Stimulated activated CD4-positive, alpha-beta T cell treated with anti-CD3 and anti-CD28 coated beads, Interleukin-1b, Interleukin-23, amount 100 ng/mL, for 4 hours (primary cell): ENCODE data around the gene TTC19.

ENCODE experiments used
- DNase-seq, 2 donors: peaks; one replicate each; pipeline ENCODE4 v3.0.0-alpha.2; 2020; ENCODE audit warnings: low read depth in 2 of 2

TTC19 gene, protein sequence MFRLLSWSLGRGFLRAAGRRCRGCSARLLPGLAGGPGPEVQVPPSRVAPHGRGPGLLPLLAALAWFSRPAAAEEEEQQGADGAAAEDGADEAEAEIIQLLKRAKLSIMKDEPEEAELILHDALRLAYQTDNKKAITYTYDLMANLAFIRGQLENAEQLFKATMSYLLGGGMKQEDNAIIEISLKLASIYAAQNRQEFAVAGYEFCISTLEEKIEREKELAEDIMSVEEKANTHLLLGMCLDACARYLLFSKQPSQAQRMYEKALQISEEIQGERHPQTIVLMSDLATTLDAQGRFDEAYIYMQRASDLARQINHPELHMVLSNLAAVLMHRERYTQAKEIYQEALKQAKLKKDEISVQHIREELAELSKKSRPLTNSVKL

DNA sequence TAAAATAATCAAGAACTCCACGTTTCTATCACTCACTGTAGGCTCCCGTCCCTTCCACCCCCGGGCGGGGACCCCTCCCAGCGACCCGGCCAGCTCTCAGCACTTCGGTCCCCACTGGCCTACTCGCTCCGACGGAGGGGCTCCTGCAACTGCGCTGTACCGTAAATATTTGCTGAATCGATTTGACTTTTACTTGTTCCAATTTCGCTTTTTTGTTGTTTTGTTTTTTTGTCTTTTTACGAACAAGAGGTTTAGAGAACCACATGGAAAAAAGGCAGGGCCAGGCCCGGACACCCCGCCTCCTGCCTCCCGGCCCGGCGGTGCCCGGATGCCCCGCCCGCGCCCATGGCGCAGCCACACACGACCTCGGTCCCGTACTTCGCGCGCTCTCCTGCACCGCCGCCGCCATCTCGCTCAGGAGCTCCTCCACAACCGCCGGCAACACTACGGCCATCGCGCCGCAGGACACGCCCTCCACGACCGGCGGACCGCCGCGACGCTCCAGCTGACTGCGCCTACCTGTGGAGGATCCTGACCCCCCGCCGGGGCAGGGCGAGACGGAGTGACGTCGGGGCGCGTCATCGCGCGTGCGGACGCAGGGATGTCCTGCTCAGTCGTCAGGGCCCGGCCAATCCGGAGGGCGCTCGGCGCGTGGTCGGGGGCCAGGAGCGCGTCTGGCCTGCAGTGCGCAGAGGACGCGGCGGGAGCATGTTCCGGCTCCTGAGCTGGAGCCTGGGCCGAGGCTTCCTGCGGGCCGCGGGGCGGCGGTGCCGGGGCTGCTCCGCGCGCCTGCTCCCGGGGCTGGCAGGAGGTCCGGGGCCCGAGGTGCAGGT is at the start of gene TTC19, which contains the start of gene ZSWIM7:
TSS of gene TTC19 (plus strand) at position 684 of the 833 bp plus-strand sequence. CDS start at position 709, 25 bp downstream.
TSS of gene ZSWIM7 (minus strand) at position 564 of the 833 bp plus-strand sequence. CDS start at position 454, 110 bp downstream.
- peak; percentile 76 to 92 for DNase-seq

DNA sequence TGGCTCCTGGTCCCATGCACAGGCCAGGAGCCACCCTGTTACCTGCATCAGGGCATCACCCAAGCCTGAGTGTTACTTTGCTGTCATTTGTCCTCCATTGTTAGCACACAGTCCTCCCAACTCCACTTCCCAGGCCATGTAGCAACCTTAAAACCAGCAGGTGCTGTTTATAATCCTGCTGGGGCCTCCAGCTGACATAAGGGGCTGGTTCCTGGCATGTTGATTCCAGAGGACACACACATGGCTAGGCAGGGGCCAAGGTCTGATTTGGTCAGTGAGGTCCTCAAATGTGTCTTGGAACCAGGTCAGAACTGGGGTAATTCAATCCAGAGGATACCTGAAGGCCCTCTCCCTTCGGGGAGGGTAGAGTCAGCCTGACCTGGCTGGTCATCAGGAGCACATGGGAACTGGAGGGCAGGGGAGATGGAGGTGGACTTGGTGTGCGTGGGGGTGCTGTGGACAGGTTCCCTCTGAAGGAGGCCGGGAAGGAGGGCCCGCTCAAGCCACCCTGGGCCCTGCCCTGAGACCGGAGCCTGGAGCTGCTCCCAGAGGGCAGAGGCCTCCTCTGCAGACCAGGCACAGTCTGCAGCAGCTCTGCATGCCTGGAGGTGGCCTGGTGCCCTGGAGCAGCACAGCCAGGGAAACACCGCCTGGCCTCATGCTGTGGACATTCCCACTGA is 48.1 kb upstream of the TTC19 start:
- DNase-seq = no peak

DNA sequence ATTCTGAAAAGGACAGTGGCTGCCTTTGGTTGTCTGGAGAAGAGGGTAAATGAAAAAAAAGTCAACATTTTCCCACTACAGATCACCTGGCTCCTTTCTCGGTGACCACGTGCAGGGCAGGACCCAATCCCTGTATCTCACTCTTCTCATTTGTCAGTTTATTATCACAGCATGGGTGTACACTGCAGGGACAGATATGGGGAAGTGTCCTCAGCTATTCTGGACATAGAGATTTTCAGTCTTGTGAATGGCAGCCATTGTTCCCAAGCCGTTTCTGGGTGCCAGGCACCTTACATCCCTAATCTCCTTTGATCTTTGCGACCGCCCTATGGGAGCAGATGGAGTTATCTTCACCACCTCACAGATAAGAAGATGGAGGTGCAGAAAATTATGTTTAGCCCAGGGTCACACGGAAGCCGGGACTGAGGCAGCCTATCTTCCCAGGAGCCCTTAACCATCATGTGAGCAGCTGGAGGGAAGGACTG is 47.5 kb upstream of the TTC19 start:
- no peak for DNase-seq

DNA sequence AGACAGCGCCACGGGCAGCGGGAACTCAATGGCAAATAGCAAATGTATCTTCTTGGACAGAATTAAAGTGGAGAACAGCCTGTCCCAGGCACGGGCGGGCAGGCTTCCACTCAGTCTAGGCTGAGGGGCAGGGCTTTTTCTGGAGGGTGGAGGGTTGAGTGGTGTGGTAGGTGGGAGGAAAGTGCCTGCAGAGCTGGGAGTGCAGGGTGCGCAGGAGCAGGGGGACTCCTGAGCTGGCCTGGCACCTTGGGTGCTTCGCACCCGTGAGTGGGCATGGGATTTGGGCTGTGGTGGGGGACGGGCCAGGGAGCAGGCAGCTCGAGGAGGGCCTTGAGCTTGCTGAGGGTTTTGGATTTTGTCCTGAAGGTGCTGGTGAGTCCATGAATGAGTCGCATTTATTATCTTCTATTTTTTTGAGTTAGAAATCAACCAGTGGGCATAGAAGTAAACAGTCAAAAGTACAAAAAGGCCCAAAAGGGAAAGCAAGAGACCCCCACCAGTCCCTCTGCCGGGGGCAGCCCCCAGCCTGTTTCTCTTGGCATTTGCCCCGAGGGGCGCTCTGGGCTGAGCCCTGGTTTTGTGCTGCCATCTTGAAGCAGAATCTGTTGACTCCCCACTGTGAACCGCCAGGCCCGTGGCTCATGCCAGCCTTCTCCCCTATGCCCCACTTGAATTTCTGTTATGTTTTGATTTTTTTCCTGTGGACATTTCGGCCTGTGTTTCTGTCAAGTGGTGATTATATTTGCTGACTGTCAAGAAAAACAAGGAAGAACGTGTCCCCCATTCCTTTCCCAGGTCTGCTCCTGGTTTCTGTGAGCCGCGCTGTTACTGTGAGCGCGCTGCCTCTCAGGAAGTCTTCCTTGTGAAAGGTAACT is 46.5 kb upstream of the TTC19 start:
- no peak for DNase-seq

DNA sequence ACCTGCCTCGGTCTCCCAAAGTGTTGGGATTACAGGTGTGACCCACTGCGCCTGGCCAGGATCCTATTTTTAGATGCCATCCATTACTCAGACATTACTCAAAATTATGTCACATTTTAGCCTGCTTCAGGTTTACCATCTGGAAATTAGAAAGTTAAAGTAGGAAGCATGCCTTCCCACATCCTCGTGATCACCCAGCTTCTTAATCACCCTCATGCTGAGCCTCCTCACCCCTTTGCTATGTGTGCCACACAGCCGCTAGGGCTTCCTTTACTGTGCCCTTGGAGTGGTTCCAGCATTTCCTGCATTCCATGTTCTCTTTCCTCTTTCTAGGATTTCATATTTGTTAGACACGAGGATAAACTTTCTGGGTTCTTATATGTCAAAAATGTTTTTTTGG is 45.4 kb upstream of the TTC19 start:
- no peak for DNase-seq

DNA sequence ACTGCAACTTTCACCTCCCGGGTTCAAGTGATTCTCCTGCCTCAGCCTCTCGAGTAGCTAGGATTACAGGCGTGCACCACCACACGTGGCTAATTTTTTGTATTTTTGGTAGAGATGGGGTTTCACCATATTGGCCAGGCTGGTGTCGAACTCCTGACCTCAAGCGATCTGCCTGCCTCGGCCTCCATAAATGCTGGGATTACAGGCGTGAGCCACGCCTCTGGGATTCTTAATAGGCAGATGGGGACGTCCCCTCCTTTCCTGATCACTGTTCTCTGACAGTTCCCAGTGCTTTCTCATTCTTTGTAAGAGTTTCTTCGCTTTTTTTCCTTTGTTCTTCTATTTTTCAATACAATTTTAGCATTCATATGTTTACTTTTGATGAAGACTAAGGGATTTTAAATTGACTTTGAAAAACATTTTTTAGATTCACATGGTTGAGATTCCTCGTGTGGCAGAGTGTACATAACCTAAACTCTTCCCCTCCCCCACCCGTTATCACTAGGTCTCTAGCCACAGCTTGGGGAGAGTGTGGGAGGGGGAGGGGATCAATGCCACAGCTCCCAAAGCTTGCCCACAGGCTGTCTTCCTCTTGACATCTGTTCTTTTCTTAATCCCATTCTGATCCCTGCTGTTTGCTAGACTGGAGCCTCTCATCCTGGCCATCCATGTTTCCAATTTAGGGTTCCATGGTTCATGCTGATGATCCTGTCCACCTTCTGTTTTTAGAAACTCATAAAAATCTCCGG is 43.7 kb upstream of the TTC19 start:
- DNase-seq = no peak

DNA sequence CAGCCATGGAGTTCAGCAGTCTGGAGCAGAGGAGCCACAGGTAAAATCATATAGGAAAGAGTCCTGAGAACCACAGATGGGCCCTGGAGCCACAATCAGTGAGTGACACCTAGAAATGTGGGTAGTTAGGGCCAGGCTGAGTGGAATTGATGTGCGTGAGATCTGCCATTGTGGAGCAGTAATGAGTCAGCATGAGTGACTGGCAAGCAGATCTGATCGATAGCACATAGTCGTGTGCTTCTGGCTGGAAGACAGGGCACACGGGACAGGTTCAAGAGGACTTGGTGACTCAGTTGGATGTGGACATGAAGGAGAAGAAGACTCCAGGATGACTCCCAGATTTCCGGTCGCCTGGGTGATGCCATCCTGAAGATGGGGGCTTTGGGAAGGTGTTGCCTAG is 42.4 kb upstream of the TTC19 start:
- DNase-seq = no peak

DNA sequence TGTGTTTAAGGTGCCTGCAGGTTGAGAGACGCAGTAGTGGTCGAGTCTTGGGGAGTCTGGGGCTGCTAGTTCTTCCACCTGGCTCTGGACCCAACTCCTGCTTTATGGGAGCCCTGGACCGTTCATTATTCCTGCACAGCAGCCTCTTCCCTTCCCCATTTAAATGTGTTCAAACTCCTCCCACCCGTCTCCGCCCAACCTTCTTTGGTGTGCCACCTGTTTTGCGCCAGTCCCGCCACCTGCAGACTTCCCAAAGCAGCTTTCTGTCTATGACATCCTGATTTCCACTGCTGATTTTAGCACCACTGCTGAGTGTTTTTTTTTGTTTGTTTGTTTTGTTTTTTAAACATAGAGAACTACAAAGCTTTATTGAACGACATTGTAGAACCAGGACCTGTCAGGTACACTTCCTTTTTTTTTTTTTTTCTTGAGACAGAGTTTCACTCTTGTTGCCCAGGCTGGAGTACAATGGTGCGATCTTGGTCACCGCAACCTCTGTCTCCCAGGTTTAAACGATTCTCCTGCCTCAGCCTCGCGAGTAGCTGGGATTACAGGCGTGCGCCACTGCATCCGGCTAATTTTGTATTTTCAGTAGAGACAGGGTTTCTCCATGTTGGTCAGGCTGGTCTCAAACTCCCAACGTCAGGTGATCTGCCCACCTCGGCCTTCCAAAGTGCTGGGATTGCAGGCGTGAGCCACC is 41.9 kb upstream of the TTC19 start:
- DNase-seq = no peak

DNA sequence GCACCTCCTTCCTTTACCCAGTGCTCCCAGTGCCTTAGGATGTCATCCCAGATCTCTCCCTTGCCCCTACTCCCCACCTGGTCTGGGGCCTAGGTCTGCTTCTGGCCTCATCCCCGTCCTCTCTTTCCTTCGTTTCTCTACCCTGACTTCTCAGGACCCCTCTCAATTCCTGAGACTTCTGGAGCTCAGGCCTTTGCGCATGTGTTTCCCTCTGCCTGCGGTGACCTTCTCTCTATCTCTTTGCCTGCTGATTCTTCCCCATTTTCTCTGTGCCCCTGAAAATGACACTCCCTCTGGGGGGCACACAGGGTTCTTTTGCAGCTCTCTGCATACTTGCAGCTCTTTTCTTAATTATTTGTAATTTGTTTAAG is 41.2 kb upstream of the TTC19 start:
- no peak for DNase-seq

DNA sequence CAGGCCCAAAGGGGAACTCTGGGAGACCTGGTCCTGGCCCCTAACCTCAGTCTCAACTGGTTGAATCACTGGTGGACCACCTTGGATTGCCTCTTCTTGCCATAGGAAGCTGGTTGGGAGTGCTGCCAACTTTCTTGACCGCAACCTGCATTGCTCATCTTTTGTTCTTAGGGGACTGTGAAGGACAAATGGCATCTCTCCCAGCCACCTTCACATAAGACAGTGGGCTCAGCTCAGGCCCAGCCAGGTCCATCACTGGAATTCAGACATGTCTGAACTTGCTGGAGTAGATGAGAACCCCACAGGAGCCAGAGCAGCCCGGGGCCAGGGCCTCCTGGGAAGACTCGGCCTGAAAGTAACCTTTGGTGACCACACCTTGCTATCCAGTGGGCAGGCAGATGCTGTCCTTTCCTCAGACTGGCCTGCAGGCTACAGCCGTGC is 35.9 kb upstream of the TTC19 start:
- DNase-seq = no peak

DNA sequence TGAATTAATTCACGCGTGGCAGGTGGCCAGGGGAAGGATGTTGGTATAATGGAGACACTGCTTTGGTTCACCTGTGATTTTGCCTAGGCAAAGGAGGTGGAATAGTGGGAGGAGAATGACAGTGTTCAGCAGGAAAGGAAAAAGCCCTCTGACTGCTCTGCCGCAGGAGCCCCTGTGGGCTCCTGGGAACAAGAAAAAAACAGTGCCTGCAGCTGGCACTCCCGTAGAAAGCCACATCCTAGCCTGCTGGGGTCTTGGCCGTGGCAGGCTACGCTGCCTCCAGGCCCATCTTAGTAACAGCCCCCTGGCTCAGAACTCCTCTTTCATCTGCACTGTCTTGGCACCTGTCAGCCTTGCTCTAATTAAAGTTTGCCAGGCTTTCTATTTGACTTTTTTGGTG is 34.1 kb upstream of the TTC19 start:
- DNase-seq = no peak

DNA sequence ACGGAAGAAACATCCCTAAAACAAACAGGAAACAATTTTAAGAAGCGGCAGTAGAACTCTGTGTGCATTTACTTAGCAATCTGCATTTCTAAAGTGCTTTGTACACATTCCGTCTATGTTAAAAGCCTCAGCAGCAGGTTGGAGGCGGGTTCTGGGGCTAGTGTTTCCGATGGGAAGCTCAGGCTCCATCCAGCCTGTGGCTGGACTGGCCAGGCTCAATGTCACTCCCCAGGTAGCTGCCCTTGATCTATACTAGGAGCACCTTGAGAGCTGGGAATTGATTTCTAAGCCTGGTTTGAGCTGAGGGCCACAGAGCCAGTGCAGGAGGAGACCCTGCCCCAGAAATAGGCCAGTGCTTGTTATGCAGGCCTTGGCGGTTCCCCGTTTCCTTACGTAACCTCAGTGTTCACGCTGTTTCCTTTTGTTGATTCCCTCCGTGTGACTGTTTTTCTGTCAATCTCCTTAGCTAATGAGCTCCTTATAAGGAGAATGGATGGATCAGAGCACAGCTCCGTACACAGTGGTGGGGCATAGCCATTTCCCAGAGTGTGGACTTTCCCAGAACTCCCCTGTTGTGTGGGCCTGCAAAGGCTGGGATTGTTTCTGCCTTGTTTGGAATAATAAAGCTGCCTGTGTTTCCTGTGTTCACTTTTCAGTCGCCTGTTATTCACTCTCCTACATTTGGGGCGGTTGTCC is 33.3 kb upstream of the TTC19 start:
- no peak for DNase-seq

DNA sequence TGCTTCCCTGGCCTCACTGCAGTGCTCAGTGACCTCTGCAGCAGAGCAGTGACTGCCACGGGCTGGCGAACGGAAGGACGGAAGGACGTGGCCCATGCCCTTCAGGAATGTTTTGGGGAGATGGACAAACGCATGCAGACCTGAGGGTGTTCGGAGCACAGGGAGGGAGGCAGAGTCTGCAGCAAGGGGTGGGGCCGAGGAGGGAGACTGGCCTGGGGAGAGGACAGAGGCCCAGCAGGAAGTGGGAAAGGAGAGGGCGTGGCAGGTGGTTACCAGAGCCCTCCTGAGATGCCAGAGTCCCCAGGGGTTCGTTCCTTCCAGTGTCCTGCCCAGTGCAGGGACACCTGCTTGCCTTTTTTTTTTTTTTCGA is 32.8 kb upstream of the TTC19 start:
- DNase-seq = no peak

DNA sequence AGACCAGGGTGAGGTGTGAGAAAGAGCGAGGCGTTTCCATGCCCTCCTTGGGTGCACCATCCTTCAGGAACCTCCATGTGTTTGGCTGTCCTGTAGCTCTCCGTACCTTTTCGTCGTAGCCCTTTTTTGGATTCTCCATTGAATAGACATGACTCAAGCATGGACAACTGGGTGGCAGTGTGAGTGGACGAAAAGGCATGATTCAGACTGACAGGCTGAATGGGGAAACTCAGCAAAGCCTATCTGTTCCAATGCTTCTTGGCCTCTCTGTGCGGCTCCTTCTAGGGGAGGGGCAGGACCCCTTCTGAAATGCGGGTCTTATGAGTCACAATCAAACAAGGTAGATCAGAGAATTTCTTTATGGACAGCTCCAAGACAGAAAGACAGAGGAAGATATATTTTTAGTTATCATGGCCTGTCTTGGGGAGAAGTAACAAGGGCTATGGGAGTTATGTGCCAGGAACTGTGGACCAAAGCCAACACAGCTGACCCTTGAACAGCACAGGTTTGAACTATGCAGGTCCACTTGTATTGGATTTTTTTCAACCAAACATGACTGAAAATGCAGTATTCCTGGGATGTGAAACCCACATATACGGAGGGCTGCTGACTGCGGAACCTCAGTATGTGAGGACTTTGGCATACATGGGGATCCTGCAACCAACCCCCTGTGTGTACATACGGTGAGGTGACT is 31.8 kb upstream of the TTC19 start:
- no peak for DNase-seq

DNA sequence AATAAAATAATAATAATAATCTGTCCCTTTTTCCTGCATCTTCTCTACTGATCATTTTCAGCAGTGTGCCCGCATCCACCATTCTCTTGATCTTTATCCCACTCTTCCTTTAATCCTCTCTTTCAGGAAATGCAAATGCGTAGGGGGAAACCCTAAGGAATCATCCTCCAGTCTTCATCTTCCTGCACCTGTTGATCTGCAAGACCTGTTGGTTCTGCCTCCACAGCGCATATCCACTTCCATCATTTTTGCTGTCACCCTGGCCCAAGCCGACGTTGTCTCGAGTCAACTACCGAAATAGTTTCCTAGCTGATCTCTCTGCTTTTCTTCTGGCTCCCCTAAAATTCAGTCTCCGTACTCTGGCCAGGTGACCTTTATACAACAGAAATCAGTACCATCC is 30.2 kb upstream of the TTC19 start:
- DNase-seq = no peak

DNA sequence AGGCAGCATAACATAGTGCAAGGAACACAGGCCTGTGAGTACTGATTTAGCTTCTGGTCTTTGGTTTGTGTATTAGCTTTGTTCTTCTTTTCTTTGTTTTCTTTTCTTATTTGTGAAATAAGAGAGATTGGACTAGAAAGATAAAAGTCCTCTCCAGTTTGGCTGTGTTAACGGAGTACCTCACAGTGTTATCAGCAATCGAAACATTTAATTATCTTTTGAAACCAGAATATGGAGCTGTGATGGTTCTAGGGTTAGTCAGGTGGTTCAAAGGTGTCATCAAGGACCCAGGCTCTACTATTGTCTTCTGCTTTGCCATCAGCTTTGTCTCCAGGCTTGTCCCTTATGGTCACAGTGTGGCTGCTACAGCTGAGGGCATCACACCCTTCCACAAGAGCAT is 29.1 kb upstream of the TTC19 start:
- no peak for DNase-seq

DNA sequence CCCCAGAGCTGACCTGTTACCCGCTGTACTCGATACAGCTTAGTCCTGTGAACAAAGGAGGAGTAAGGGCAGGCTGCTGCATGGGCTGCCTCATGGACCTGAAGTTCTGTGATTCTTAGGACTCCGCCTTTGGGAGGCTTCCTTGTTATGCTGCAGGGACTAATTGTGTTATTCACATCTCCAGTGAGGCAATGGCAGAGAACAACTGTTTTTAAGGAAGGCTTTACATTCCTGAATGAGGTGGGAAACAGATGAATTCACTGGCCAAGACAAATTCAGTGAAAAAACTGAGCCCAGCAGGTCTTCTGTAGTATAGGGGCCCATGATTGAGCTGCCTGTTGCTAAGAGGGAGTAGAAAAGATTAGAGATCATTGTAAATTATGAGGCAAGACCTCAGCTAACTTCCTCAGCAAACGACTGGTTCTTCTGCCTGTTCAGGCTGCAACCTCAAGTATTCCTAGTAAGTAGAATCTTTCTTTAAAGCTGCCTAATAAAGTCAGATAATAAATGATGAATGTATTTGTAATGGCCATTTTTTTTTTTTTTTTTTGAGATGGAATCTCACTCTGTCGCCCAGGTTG is 28.4 kb upstream of the TTC19 start:
- DNase-seq = no peak

DNA sequence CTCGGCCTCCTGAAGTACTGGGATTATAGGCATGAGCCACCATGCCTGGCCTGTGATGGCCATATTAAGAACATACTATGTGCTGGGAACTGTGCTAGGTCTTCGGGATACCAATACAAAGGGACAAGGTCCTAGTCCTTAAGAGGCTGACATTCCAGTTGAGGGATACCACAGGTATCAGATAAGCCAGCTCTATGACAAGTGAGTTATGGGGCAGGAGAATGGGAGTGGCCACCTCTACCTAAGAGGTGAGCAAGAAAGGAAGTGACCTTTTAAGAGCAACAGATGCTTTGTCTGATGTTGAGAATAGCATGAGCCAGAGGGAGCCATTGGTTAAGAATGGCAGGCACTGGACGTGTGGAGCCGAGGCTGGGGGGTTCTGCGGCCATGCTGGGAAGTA is 27.7 kb upstream of the TTC19 start:
- DNase-seq = no peak
